DMS153 treated with DMSO at 0.1 percent for 48 hours (cell line): ENCODE measurements around the gene MRPS6.

Experiments used
- DNase-seq: peaks from one replicate; lab custom pipeline; 2025; ENCODE audit not compliant: unreplicated experiment; lab: John Stamatoyannopoulos, UW

Gene MRPS6

GRCh38 chr21:34073032-34073748 is at the start of gene MRPS6, which contains the start of gene SLC5A3:
MRPS6 (plus strand) TSS chr21:34073578; CDS start chr21:34073701, 123 bp downstream.
SLC5A3 (plus strand) TSS chr21:34073578; CDS start chr21:34095199, 21,621 bp downstream.
- peak; percentile 46 for DNase-seq

- DNase-seq = no peak
Measured at GRCh38 chr21:34023691-34024373, 49.5 kb upstream of the MRPS6 start.

- DNase-seq = no peak
Measured at GRCh38 chr21:34024374-34024693, 49.0 kb upstream of the MRPS6 start.

- no peak for DNase-seq
Measured at GRCh38 chr21:34027721-34028461, 45.5 kb upstream of the MRPS6 start.

- DNase-seq = no peak
Measured at GRCh38 chr21:34029743-34030528, 43.4 kb upstream of the MRPS6 start.

GRCh38 chr21:34031835-34032370 is 41.5 kb upstream of the MRPS6 start:
- DNase-seq = no peak

GRCh38 chr21:34034369-34035014 is 38.9 kb upstream of the MRPS6 start:
- DNase-seq = no peak

- no peak for DNase-seq
Measured at GRCh38 chr21:34035619-34036354, 37.6 kb upstream of the MRPS6 start.

GRCh38 chr21:34037009-34037795 is 36.2 kb upstream of the MRPS6 start:
- DNase-seq = no peak

GRCh38 chr21:34039678-34040382 is 33.5 kb upstream of the MRPS6 start:
- no peak for DNase-seq

- no peak for DNase-seq
Measured at GRCh38 chr21:34042735-34043134, 30.6 kb upstream of the MRPS6 start.

GRCh38 chr21:34043333-34043732 is 30.0 kb upstream of the MRPS6 start:
- no peak for DNase-seq

GRCh38 chr21:34046917-34047316 is 26.5 kb upstream of the MRPS6 start:
- no peak for DNase-seq

GRCh38 chr21:34047835-34048234 is 25.5 kb upstream of the MRPS6 start:
- DNase-seq = no peak

- no peak for DNase-seq
Measured at GRCh38 chr21:34052171-34052570, 21.2 kb upstream of the MRPS6 start.

- peak; percentile 82 for DNase-seq
Measured at GRCh38 chr21:34054259-34054658, 19.1 kb upstream of the MRPS6 start.

- DNase-seq = no peak
Measured at GRCh38 chr21:34055615-34056014, 17.8 kb upstream of the MRPS6 start.

- DNase-seq = no peak
Measured at GRCh38 chr21:34061983-34062382, 11.4 kb upstream of the MRPS6 start.
